IMR-90 (cell line): ENCODE results near the gene BEST1.

Experiments used
- CHD1 ChIP-seq: IDR thresholded peaks from 2 replicates; pipeline ENCODE4 v1.6.1; 2012; ENCODE audit warnings: low read depth, low read length, improper control_type of control experiment
- CTCF ChIP-seq: conservative IDR thresholded peaks from 2 replicates; pipeline ENCODE4 v1.5.1; 2012; ENCODE audit warnings: mild to moderate bottlenecking, low read depth, low read length, improper control_type of control experiment
- ELK1 ChIP-seq: fragments of 150-350 bp; IDR thresholded peaks from 2 replicates; pipeline ENCODE4 v1.6.1; 2016; ENCODE audit warnings: low read depth, mild to moderate bottlenecking, low read length, moderate library complexity, borderline replicate concordance
- RAD21 ChIP-seq: IDR thresholded peaks from 2 replicates; pipeline ENCODE4 v1.6.1; 2012; ENCODE audit warnings: low read length, improper control_type of control experiment
- USF2 ChIP-seq: fragments of 150-350 bp; IDR thresholded peaks from 2 replicates; pipeline ENCODE4 v1.6.1; 2017; ENCODE audit warnings: mild to moderate bottlenecking, antibody characterized with exemption, low read length, low read depth

GRCh38 chr11:61911701-61912529 is 38.2 kb upstream of the BEST1 start:
- no peak for TF ChIP-seq CTCF
- no peak for TF ChIP-seq USF2
- TF ChIP-seq CHD1: no peak
- TF ChIP-seq RAD21: no peak
- no peak for TF ChIP-seq ELK1
